GM21381 (cell line): ENCODE data around the gene TRAF6.
A peak's percentile ranks its signal among the peaks of the same experiment; 100 is the strongest.

ENCODE experiments used
- ATAC-seq: cut with Tn5 transposase; IDR thresholded peaks from one replicate; pipeline ENCODE4 v1.9.1; 2021; ENCODE audit warnings: mild to moderate bottlenecking, moderate library complexity; ENCODE audit not compliant: unreplicated experiment

The TRAF6 gene

GRCh38 chr11:36459046-36459445 is 51.0 kb downstream of the TRAF6 start:
- ATAC-seq, result no peak

- no peak for ATAC-seq
Observed at GRCh38 chr11:36458129-36458915, 51.8 kb downstream of the TRAF6 start.

DNA sequence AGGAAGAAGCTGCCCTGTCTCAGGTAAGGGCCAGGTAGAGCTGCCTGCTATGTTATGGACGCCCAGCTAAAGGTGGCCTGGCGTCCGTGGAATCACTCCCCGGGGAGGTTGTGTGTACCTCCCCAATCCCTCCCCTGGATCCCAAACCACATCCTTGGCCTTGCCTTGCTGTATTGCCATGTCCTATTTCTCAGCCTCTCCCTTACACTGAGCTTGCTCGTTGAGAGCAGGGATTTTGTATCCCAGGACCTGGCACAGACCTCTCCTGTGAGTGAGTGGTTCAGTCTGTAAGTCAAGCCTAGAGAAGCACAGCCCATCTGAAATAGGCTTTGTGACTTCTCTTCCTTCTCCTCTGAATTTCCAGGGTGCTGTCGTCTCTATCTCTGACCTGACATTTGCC is 53.9 kb downstream of the TRAF6 start:
- ATAC-seq, result no peak

DNA sequence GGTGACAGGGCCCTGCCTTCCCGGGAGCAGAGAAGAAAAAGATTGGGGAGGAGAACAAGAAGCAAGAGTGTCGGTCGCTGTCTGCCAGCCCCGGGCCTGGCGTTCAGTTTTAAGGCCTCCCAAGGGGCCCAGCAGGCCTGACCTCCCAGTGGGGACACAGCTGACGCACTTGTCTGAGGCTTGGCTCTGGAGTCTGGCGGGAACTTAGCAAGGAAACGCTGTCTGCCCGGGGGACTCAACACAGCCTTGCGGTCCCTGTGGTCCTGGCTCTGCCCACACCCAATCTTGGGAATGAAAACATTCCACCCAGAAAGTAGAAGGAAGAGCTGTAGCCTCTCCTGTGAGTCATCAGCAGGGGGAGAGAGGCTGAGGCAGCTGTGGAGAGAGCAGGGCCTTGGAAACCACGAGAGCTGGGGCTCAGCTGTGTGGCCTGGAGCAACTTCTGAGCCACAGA is 54.4 kb downstream of the TRAF6 start:
- ATAC-seq, result no peak

DNA sequence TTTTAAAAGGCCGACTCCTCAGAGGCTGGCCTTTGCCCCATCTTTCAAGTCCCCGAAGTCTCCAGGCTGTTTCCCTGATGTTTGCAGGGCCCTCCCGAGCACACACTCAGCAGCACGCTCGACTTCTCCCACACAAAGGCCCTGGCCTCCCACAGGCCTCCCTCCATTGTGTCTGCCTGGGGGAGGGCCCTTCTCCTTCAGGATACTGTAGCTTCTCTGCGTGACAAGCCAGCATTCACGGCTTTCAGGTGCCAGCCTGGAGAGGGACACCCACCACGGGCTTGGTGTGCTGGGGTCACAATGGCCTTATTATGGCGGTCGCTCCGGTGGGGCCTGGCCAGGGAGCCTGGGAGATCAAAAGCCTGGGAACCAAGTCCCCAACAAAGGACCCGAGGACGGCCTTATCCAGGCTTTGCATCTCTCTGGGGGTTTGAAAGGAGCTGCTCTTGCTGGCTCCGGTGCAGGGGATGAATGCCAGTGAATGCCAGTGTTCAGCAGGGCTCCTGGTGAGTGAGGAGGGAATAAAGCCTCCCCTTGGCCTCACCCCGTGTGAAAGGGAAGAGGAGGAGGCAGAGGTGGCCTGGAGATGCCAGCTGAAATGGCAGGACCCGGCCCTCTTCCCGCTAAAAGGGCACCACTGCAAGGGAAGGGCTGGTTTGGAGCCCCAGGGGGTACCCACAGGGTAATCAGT is 55.0 kb downstream of the TRAF6 start:
- ATAC-seq, result no peak

GRCh38 chr11:36454551-36454940 is 55.5 kb downstream of the TRAF6 start:
- ATAC-seq, result no peak

GRCh38 chr11:36453678-36454077 is 56.4 kb downstream of the TRAF6 start:
- ATAC-seq, result no peak

- no peak for ATAC-seq
Observed at GRCh38 chr11:36452961-36453360, 57.1 kb downstream of the TRAF6 start.

DNA sequence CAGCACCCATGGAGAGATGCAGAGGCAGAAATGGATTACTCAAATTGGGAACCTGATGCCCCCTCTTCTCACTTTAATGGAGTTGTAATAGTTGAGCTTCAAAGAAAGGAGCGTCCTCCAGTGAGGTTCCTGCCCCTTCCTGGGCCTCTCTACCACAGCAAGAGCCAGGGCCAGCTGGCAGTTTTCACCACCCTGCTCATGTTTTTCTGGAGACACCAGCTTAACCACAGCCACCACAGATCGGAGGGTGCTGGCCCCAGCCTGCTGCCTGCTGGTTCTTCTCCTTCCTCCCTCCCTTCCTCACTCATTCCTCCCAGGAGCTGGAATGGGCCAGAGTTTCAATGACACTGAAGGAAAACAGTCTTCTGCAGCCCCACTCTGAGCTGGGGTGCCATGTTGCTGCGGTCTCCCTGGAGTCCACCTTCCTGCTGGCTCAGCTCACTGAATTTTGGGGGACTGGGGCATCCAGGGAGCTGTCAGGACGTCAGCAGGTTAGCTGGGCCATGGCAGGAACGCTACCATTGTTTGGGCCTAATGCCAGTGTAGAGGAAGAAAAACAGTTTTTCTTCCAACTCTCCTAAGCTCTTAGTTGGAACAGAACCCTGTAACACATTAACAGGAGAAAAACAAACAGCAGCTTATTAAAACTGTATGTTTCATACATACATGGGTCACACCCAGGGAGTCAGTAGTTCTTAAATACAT is 57.7 kb downstream of the TRAF6 start:
- no peak for ATAC-seq

- ATAC-seq, result no peak
Observed at GRCh38 chr11:36451681-36452080, 58.4 kb downstream of the TRAF6 start.

GRCh38 chr11:36451045-36451444 is 59.0 kb downstream of the TRAF6 start:
- no peak for ATAC-seq

GRCh38 chr11:36450110-36450572 is 59.9 kb downstream of the TRAF6 start:
- ATAC-seq, result no peak

- ATAC-seq, result no peak
Observed at GRCh38 chr11:36449561-36450096, 60.4 kb downstream of the TRAF6 start.

GRCh38 chr11:36447947-36448346 is 62.1 kb downstream of the TRAF6 start:
- no peak for ATAC-seq

DNA sequence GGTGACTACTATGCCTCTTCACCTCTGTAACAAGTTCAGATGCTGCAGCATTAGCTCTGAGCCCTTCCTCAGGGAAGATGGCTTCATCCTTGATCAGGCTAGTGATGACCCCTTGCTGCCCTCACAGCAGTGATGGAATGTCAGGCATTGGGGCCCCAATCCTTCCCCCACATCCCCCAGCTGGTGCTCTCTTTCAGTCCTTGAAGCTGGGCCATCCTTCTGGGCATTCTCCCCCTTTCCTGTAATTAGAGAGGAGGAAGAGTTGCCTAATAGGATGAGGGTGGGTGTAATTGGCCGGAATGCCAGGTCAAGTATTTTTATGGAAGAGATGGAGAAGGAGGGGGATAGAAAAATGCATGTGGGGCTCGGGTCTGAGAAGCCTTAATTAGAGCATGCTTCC is 62.6 kb downstream of the TRAF6 start:
- no peak for ATAC-seq

DNA sequence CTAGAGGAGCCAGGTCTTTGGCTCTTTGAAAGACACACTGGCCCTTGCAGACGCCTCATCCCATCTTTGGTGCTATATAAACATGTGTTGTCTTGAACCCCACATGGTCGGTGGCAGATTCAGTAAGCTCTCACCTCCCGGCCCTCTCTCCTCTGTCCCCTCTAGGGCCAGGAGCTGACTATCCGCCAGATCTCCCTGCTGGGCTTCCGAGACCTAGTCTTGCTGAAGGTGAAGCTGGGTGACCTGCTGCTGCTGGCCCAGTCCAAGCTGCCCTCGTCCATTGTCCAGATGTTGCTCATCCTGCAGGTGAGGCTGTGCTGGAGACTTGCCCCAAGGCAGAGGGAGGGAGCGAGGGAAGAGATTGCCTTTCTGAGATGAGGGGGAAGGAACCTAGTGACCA is 63.9 kb downstream of the TRAF6 start:
- no peak for ATAC-seq

GRCh38 chr11:36443661-36444060 is 66.4 kb downstream of the TRAF6 start:
- ATAC-seq, result no peak

- peak; percentile 70 for ATAC-seq
Observed at GRCh38 chr11:36441610-36442208, 68.4 kb downstream of the TRAF6 start.

- no peak for ATAC-seq
Observed at GRCh38 chr11:36438126-36438525, 71.9 kb downstream of the TRAF6 start.

GRCh38 chr11:36437413-36437812 is 72.7 kb downstream of the TRAF6 start:
- no peak for ATAC-seq
